IPS-NIHi11 (cell line): ENCODE measurements around the gene DEFB112.

ENCODE experiments used
- DNase-seq: peaks from one replicate; pipeline ENCODE4 v3.0.0; 2012; ENCODE audit warnings: mixed read lengths, low spot score

The DEFB112 gene

DNA sequence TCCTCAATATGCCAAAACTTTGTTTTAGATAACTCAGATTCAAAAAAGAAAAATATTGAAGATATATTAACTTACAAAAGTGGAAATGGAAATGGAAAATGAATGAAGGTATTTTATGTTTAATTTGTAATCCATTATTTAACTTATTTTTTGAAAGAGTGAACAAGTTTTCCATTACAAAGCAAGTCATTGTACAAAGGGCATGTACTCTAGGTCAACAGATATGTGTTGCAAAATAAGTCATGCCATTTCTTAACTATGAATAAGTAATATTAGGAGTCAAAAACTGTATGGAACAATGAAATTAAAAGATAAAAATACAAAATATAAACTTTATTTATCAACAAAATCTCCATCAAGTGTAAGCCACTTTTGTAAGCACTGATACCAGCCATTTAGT lies 54.5 kb downstream of the DEFB112 start:
- DNase-seq, result no peak
